Upper lobe of left lung (tissue), 4 donors: ENCODE data around the gene MAN1B1.

Experiments used
- POLR2AphosphoS5 ChIP-seq, 2 donors: sonication (generic); formaldehyde crosslinking; IDR thresholded peaks; one replicate each; pipeline ENCODE4 v1.5.1; 2017; ENCODE audit warnings: antibody characterized with exemption in 2 of 2
- TF ChIP-seq, protein P1 (sequence below), 6 experiments: fragments of 450-650 bp in 4 of 6; fragments of 200-600 bp in 2 of 6; sonication (generic) in 2 of 6; IDR thresholded peaks; one replicate each; pipeline ENCODE4 v1.5.1; 2016 to 2019; ENCODE audit warnings: antibody characterized with exemption in 6 of 6

DNA sequence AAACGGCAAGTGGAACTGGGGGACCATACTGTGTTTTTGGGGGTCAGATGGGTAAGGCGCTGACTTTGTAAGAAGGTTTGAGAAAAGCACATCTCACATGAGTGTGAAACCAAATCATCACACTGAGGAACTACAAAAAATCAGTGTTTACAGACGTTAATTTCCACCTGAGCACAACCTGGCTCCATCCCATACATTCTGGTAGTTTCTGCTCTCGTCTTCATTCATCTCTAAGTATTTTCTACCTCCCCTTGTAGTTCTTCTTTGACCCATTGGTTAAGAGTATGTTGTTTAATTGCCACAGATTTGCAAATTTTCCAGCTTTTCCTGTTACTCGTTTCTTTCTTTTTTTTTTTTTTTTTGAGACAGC lies 36.7 kb downstream of the MAN1B1 start:
- TF ChIP-seq, protein P1, sequence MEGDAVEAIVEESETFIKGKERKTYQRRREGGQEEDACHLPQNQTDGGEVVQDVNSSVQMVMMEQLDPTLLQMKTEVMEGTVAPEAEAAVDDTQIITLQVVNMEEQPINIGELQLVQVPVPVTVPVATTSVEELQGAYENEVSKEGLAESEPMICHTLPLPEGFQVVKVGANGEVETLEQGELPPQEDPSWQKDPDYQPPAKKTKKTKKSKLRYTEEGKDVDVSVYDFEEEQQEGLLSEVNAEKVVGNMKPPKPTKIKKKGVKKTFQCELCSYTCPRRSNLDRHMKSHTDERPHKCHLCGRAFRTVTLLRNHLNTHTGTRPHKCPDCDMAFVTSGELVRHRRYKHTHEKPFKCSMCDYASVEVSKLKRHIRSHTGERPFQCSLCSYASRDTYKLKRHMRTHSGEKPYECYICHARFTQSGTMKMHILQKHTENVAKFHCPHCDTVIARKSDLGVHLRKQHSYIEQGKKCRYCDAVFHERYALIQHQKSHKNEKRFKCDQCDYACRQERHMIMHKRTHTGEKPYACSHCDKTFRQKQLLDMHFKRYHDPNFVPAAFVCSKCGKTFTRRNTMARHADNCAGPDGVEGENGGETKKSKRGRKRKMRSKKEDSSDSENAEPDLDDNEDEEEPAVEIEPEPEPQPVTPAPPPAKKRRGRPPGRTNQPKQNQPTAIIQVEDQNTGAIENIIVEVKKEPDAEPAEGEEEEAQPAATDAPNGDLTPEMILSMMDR (IDR thresholded peaks at IDR 0.05) = no peak
- no peak for TF ChIP-seq POLR2AphosphoS5 (IDR thresholded peaks at IDR 0.05)
